H1 (cell line): ENCODE results near the gene ALDOA. TPM values are rescaled to one million over a fixed set of nuclear protein-coding genes. Genes with fewer than 3 reads are reported as not detected.

Source experiments
- CHD1 ChIP-seq: IDR thresholded peaks from 2 replicates; pipeline ENCODE4 v1.6.1; 2012; ENCODE audit warnings: low read depth, low read length, improper control_type of control experiment
- CHD2 ChIP-seq: IDR thresholded peaks from 2 replicates; pipeline ENCODE4 v1.6.1; 2012; ENCODE audit warnings: low read length, improper control_type of control experiment
- EP300 ChIP-seq, 2 experiments: IDR thresholded peaks; 1 replicate in 1 of 2; 2 replicates in 1 of 2; pipeline ENCODE4 v1.6.1; 2011 to 2012; ENCODE audit warnings: low read depth in 2 of 2, low read length in 2 of 2, mild to moderate bottlenecking in 2 of 2, borderline replicate concordance in 1 of 2, inconsistent platforms in 1 of 2, moderate library complexity in 1 of 2
- MAX ChIP-seq: IDR thresholded peaks from 2 replicates; pipeline ENCODE4 v1.6.1; 2012; ENCODE audit warnings: inconsistent platforms
- TAF7 ChIP-seq: optimal IDR thresholded peaks from 2 replicates; pipeline ENCODE3; 2011; ENCODE audit warnings: low read depth, mild to moderate bottlenecking, inconsistent platforms, low read length, moderate library complexity, borderline replicate concordance
- ZNF274 ChIP-seq: IDR thresholded peaks from 2 replicates; pipeline ENCODE4 v1.7.0; 2012; ENCODE audit warnings: low read length, borderline replicate concordance; ENCODE audit errors: extremely low read depth
- polyA plus RNA-seq, 7 experiments: library from polyadenylated mRNA; depleted of rRNA in 3 of 7; stranded (reverse) in 5 of 7; unstranded in 2 of 7; fragments of >200 nt in 5 of 7; fragments of 200-250 nt in 2 of 7; gene quantifications; 1 replicate in 5 of 7; 2 replicates in 1 of 7; 4 replicates in 1 of 7; pipeline versions ENCODE4 v1.2.1 to v1.2.3, GENCODE V29; 2011 to 2013; ENCODE audit warnings: missing spikeins in 2 of 7, mixed read lengths in 2 of 7
- total RNA-seq: library from RNA; stranded (reverse); fragmentation: NEBNext Ultra II Directional; extraction: Animal tissue kit (Norgen Biotek cat#: 25700); gene quantifications from 2 replicates; pipeline ENCODE4 v1.2.1, GENCODE V29; 2021

Gene ALDOA
- total and polyA plus RNA-seq, 2 of the 8 experiments (the other 6 are each of a cell fraction or from before 2014, with no cell fraction given): 1,072 to 1,083 TPM

GRCh38 chr16:30113031-30113710 lies 47.6 kb downstream of the ALDOA start, which contains the start of gene GDPD3 (continued):
- TF ChIP-seq CHD1 (no peak), CHD2 (no peak), EP300 (IDR thresholded peaks at IDR 0.05; ENCODE audit: borderline replicate concordance in 1 of 2, low read depth in 2 of 2, low read length in 2 of 2) (no peak), MAX (no peak), ZNF274 (no peak), TAF7 (no peak)
